ENCODE measurements around the gene REN. TPM values are rescaled to one million over a fixed set of nuclear protein-coding genes. Genes with fewer than 3 reads are reported as not detected.

Gene REN
- total RNA-seq, 2 donors from 2014 or later = not detected

DNA sequence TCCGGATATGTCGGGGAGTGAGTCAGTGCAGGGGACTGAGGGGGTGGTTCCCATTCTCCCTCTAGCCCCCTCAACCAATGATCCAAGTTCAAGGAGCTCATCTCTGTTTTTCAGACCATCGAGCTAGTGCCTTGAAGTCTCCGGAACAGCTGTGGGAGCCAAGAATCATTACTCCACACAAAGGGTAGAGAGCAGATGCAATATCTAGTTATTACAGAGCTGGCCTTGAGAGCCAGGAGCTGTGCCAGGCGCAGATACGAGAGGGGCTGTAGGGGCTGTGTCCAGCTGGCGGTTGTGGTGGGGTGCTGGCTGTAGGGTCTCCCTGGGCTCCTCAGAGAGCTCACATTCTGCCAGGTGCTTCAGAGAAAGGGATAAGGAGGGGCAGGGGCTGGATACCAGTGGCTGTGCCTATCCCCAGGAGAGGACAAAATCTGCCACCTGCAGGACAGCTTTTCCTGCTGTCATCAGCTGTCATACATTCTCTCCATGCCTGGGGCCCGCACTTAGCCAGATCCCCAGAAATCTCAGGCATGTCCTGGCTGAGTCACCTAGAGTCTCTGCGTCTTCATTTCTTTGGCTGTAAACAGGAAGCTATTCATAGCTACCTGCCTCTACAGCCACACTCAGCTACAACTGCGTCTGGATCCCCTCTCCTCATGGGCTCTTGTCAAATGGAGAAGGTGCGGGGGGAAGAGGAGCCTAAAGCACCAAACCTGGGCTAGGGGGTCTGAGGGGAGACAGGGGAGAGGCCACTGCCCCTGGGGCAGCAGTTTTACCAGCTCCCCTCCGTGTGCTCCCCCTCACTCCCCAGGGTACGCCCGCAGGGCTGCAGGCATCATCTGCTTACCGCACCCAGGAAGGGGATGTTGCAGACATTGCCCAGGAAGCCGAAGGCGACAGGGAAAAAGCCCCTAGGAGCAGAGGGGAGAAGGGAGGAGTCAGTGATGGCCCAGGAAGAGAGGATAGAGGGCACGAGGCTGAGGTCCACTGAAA, 32.5 kb upstream of the REN start:
- Mint-ChIP-seq H3K27me3 (peaks cover 50% of the 10 kb centered on the region), H3K36me3 (ENCODE audit: low read depth) (no peaks in the 10 kb centered on the region), H3K4me3 (no peak overlapping the region), H3K4me1 (peaks cover 7% of the 10 kb centered on the region), H3K27ac (peak overlapping the region; percentile 82)
- DNase-seq (no peak), ATAC-seq (peak; percentile 30)
- no peaks in the 10 kb centered on the region for H3K9me3 ChIP-seq (ENCODE audit: control insufficient read depth, low read length, poor library complexity, severe bottlenecking)

DNA sequence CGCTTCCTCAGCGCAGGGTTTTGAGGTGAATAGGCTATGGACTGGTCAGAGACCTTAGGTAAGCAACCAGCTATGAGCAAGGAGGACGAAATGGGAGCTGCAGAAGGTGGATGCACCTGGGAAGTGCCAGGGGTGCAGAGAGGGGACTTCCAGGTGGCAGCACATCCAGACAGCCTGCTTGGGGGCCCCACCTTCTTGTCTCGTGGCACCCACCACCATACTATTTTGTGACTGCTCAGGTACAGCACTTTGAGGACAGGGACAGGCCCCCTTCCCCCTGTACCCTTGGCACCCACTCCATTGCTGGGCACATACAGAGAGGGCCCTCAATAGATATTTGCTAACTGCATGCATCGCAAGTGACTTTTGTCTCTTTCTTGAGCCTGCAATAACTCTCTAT, 30.9 kb upstream of the REN start:
- Mint-ChIP-seq H3K27me3 (peaks cover 49% of the 10 kb centered on the region), H3K27ac (no peak overlapping the region), H3K4me1 (peaks cover 7% of the 10 kb centered on the region), H3K4me3 (no peak overlapping the region), H3K36me3 (ENCODE audit: low read depth) (peaks cover 4% of the 10 kb centered on the region)
- ATAC-seq (no peak), DNase-seq (no peak)
- H3K9me3 ChIP-seq (ENCODE audit: control insufficient read depth, low read length, poor library complexity, severe bottlenecking) = no peaks in the 10 kb centered on the region

DNA sequence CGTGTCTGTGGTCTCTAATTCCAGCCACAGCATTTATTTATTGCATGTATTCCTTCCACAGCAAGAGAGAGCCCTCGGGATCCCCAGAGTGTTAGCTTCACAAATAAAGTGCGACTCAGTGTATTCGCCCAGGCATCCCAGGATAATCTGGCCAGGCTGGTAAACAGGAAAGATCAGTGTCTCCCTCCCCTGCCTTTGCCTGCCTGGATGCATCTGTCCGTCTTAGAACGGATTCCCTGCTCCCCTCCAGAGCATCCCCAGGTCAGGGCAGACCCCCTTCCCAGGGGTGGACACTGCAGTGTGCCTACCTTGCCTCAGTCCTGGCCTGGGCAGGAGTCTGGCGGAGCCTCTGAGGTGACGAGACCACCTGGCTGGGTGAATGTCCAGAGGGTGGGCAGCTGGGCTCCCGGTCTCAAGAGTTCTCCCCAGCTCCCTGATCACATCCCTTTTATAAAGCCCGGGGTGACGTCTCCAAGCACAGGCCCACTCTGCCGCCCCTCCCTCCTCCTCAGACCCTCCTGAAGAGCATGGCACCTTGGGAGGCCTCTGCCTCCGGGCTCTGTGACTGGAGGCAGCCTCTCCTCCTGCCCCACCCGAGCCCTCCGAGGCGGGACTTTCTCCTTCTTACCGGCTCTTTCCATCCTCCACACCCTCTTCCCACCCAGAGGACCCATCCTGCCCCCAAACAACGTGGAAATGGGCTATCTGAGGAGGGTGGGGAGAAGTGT, 30.1 kb upstream of the REN start, which contains the start of gene KISS1:
Gene KISS1, minus strand, starts transcription at position 424 of the 728 bp plus-strand sequence. CDS start 3,615 bp downstream, outside the sequence.
- H3K9me3 ChIP-seq (ENCODE audit: control insufficient read depth, low read length, poor library complexity, severe bottlenecking) = no peaks in the 10 kb centered on the region
- Mint-ChIP-seq H3K4me1 (peaks cover 8% of the 10 kb centered on the region), H3K27ac (no peak within 1 kb of the TSS), H3K4me3 (no peak within 1 kb of the TSS), H3K27me3 (peaks cover 49% of the 10 kb centered on the region), H3K36me3 (ENCODE audit: low read depth) (peaks cover 4% of the 10 kb centered on the region)
- ATAC-seq (no peak), DNase-seq (no peak)

DNA sequence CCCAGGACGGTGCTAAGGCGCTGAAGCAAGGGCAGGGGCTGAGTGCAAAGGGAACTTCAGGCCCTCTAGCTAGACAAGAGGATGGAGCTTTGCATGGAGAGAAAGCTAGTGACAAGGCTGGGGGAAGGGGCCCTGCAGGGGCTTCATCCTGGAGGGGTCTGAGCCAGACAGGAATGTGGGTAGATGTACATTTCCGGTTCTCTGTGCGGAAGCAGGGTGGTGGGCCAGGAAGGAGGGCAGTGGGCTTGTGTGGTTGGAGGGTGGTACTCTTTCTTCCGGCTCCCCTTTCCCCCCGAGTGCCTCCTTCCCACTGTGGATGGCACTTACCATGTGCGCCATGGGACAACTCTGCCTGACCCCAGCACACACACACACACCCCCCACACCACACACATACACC, 28.6 kb upstream of the REN start:
- Mint-ChIP-seq H3K27ac (peak overlapping the region; percentile 51), H3K27me3 (peaks cover 52% of the 10 kb centered on the region)
- no peak for ATAC-seq

DNA sequence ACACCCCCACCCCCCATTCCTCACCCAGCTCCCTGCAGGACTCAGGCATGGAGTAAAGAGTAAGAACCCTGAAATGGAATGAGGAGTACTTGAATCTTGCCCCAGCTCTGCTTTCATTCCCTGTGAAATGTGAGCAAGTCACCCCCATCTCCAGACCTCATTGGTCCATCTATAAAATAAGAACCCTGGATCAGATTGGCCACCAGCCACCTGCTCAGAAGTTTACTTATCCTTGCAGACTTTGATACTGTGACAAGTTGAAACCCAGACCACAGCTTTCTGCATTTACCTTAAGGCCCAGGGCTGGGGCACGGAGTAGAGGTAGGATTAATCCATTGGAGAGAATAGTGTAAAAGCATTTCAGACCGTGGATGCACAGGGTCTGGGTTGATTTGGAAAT, 27.9 kb upstream of the REN start:
- Mint-ChIP-seq H3K4me3 (no peak overlapping the region), H3K27me3 (peaks cover 55% of the 10 kb centered on the region), H3K27ac (peak overlapping the region; percentile 51), H3K36me3 (ENCODE audit: low read depth) (peaks cover 4% of the 10 kb centered on the region), H3K4me1 (peaks cover 20% of the 10 kb centered on the region)
- no peaks in the 10 kb centered on the region for H3K9me3 ChIP-seq (ENCODE audit: control insufficient read depth, low read length, poor library complexity, severe bottlenecking)
- ATAC-seq (no peak), DNase-seq (no peak)

More for the DNA sequence above, 28.6 kb upstream of the REN start:
- Mint-ChIP-seq H3K4me1 (peaks cover 15% of the 10 kb centered on the region), H3K4me3 (no peak overlapping the region), H3K36me3 (ENCODE audit: low read depth) (peaks cover 4% of the 10 kb centered on the region)
- DNase-seq = no peak
- H3K9me3 ChIP-seq (ENCODE audit: control insufficient read depth, low read length, poor library complexity, severe bottlenecking) = no peaks in the 10 kb centered on the region

DNA sequence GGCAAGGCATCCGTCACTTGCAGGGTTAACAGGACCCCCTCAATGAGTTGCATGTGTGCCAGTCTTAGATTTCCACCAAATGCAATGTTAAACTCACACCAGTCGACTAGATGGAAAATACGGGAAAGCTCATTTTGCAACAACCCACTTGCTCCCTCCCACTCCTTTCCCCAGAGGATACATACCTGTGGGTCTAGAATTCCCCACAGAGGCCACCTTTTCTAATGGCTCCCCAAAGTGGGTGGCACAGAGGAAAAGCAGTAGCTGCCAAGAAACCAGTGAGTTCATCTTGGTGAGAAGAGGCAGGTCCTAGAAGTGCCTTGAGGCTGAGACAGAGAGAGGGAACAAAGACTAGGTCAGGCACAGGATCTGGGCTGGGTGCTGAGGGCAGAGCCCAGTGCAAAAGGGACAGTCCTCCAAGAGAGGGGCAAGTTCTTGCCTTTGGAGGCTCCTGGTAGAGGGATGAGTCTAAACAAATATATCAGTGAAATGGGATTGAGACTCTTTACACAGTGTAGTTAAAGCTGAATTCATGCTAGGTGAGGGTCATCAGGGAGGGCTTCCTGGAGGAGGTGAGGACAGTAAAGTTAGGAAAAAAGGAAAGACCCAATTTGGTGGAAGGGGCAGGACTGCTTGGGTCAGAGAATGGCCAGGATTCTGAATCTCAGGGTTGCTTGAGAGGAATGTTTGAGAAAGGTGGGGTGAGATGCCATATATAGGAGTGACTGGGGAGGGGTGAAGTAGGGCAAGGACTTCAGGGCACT, 26.6 kb upstream of the REN start:
- H3K27ac Mint-ChIP-seq = peak overlapping the region; percentile 60
- no peak overlapping the region for H3K4me3 Mint-ChIP-seq
- DNase-seq (no peak), ATAC-seq (no peak)
- H3K9me3 ChIP-seq (ENCODE audit: control insufficient read depth, low read length, poor library complexity, severe bottlenecking) = no peaks in the 10 kb centered on the region
- peaks cover 4% of the 10 kb centered on the region for H3K36me3 Mint-ChIP-seq (ENCODE audit: low read depth)
- peaks cover 58% of the 10 kb centered on the region for H3K27me3 Mint-ChIP-seq
- H3K4me1 Mint-ChIP-seq = peaks cover 26% of the 10 kb centered on the region

DNA sequence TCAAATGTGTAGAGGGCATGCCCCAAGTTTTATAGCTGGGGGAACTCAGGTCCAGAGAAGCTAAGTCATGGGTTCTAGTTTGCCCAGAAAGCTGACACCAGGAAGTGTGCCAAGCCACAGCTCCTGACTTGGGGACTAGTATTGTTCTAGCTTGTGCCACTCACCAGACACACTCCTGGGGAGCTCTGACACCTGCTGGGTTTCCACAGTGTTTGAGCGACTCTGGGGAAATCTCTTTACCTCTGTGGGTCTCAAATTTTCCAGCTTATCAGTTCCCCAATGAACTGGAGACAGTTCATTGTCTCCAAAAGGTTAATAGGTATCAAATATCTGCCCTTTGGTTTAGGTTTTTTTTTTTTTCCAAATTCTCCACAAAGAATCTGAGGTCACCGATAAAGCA, 25.9 kb upstream of the REN start:
- no peak overlapping the region for H3K4me3 Mint-ChIP-seq
- peaks cover 4% of the 10 kb centered on the region for H3K36me3 Mint-ChIP-seq (ENCODE audit: low read depth)
- H3K27ac Mint-ChIP-seq = no peak overlapping the region
- ATAC-seq (no peak), DNase-seq (no peak)
- H3K9me3 ChIP-seq (ENCODE audit: control insufficient read depth, low read length, poor library complexity, severe bottlenecking) = no peaks in the 10 kb centered on the region
- H3K4me1 Mint-ChIP-seq = peaks cover 26% of the 10 kb centered on the region
- H3K27me3 Mint-ChIP-seq = peaks cover 65% of the 10 kb centered on the region

DNA sequence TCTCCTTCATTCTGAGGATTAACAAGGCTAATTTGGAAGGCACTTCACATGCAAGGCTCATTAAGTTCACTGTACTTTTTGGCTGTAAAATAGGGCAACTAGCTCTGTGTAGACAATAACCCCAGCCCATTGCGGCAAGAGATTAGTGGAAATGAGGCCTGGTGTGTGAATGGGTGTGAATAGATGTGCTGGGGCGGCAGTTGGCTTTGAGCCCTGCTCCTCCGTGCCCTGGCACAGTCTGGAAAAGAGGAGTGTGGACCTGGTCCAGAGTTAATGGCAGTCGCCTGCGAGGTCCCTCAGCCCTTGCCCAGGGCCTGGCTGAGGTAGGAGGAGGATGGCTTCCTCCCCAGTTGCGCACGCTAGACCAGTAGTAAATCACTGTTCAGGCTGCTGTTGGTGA, 25.3 kb upstream of the REN start:
- H3K4me3 Mint-ChIP-seq = no peak overlapping the region
- no peak for DNase-seq
- peak overlapping the region; percentile 70 for H3K27ac Mint-ChIP-seq
- ATAC-seq = no peak
- H3K36me3 Mint-ChIP-seq (ENCODE audit: low read depth) = peaks cover 4% of the 10 kb centered on the region
- H3K4me1 Mint-ChIP-seq = peaks cover 26% of the 10 kb centered on the region
- H3K27me3 Mint-ChIP-seq = peaks cover 68% of the 10 kb centered on the region
- H3K9me3 ChIP-seq (ENCODE audit: control insufficient read depth, low read length, poor library complexity, severe bottlenecking) = no peaks in the 10 kb centered on the region

DNA sequence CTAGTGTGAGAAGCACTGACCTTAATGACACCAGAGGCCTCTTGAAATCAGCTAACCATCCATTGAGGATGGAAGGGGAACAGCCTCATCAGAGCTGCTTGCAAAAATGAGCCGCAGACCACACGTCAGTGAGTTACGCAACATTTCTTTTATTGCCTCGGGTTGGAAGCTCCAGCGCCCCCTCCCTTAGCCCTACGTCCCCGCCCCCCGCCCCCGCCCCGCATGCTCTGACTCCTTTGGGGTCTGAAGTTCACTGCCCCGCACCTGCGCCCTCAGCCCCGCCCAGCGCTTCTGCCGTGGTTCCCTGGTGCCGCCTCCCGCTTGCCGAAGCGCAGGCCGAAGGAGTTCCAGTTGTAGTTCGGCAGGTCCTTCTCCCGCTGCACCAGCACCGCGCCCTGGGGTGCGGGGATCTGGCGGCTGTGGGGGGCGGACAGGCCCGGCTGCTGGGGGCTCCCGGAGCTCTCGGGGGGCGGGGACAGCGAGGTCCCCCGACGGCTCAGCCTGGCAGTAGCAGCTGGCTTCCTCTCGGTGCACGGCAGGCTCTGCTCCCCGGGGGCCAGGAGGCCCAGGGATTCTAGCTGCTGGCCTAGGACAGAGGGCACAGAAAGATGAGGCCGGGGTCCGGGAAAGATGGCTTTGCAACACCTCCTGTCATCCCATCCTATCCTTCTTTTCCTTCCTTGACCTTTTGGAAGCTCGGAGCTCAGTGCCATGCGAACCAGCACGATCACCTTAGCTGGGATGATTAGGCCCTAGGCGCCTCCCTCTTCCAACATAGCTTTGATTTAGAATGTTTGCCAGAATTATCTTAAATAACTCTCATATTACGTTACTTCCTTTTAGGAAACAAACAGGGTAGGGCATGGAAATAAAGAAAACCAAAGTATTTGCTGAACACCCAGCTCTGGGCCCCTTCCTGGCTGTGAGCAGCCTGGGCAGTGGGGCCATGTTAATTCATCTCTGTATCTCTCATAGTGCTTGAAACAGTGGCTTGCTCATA, 24.4 kb upstream of the REN start:
- peak in 1 of 3 donors; percentile 34 for DNase-seq
- no peaks in the 10 kb centered on the region for H3K9me3 ChIP-seq (ENCODE audit: control insufficient read depth, low read length, poor library complexity, severe bottlenecking)
- peaks cover 26% of the 10 kb centered on the region for H3K4me1 Mint-ChIP-seq
- ATAC-seq = peak; percentile 56
- H3K4me3 Mint-ChIP-seq = no peak overlapping the region
- H3K27ac Mint-ChIP-seq = peak overlapping the region; percentile 81
- peaks cover 75% of the 10 kb centered on the region for H3K27me3 Mint-ChIP-seq
- peaks cover 4% of the 10 kb centered on the region for H3K36me3 Mint-ChIP-seq (ENCODE audit: low read depth)

DNA sequence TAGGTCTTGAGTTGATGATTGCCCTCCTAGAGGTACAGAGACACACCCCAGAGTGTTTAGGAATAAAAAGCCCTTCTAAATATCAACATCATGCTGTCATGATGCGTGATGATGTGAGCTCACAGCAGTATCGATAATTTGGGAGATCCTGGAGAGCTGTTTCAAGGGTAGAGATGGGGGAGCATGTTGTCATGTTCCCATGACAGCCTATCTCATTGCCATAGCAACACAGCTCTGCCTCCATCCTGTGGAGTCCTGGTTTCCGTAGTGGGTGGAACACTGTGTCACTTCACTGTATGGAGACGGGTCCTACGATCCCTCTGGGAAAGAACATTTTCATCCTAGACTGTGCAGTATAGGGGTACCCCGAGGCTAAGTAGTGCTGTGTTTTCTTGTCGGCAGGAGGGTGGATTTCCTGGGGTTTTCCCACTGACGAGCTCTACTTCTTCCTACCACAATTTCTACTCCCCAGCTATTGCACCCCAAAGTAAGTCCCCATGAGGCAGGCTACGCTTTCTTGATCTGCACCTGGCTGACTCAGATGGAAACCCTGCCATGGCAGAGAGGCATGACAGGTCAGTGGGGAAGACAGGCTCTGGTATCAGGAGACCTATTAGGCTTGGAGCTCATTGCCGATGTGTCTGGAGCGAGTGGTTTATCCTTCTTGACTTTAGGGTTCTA, 23.0 kb upstream of the REN start:
- peaks cover 70% of the 10 kb centered on the region for H3K27me3 Mint-ChIP-seq
- H3K4me3 Mint-ChIP-seq = peak overlapping the region; percentile 78
- ATAC-seq (peak; percentile 82), DNase-seq (no peak)
- peak overlapping the region; percentile 81 for H3K27ac Mint-ChIP-seq
- peaks cover 20% of the 10 kb centered on the region for H3K4me1 Mint-ChIP-seq
- peaks cover 4% of the 10 kb centered on the region for H3K36me3 Mint-ChIP-seq (ENCODE audit: low read depth)
- no peaks in the 10 kb centered on the region for H3K9me3 ChIP-seq (ENCODE audit: control insufficient read depth, low read length, poor library complexity, severe bottlenecking)

DNA sequence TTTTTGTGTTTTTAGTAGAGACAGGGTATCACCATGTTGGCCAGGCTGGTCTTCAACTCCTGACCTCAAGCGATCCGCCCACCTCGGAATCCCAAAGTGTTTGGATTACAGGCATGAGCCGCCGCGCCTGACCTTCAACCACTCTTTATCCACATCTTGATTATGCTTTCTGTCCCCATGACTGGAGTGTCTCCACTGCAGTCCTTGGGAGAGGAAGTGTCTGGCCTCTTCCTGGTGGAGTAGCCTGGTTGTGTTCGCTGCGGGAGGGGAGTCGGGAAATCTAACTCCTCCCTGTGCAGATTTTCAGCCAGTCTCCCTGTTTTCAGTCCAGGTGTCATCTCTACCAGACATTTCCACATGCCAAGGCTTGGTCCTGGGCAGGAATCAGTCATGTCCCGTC, 20.5 kb upstream of the REN start:
- DNase-seq (no peak), ATAC-seq (no peak)
- Mint-ChIP-seq H3K36me3 (ENCODE audit: low read depth) (no peaks in the 10 kb centered on the region), H3K27me3 (peaks cover 50% of the 10 kb centered on the region), H3K4me1 (peaks cover 20% of the 10 kb centered on the region), H3K4me3 (no peak overlapping the region), H3K27ac (no peak overlapping the region)
- no peaks in the 10 kb centered on the region for H3K9me3 ChIP-seq (ENCODE audit: control insufficient read depth, low read length, poor library complexity, severe bottlenecking)
